Left ventricle myocardium inferior (tissue), 1 donor: ENCODE measurements around the gene FCN2. TPM values are rescaled to one million over a fixed set of nuclear protein-coding genes. Genes with fewer than 3 reads are reported as not detected.

ENCODE experiments used
- DNase-seq: peaks from one replicate; pipeline ENCODE4 v3.0.0-alpha.2; 2020
- H3K27ac ChIP-seq: fragments of 200-600 bp; replicated peaks from 2 replicates; pipeline ENCODE4 v1.8.0; 2021
- H3K27me3 ChIP-seq: fragments of 200-600 bp; 2 replicates; pipeline ENCODE4 v1.8.0; 2021; ENCODE audit warnings: low read depth
- H3K36me3 ChIP-seq: fragments of 200-600 bp; 2 replicates; pipeline ENCODE4 v1.8.0; 2021
- H3K4me1 ChIP-seq: fragments of 200-600 bp; 2 replicates; pipeline ENCODE4 v1.8.0; 2021
- H3K4me3 ChIP-seq: fragments of 200-600 bp; 2 replicates; pipeline ENCODE4 v1.8.0; 2021; ENCODE audit warnings: mild to moderate bottlenecking, moderate library complexity
- H3K9me3 ChIP-seq: fragments of 200-600 bp; replicated peaks from 2 replicates; pipeline ENCODE4 v1.8.0; 2021
- CTCF ChIP-seq: fragments of 200-600 bp; IDR thresholded peaks from 2 replicates; pipeline ENCODE4 v1.8.0; 2021; ENCODE audit warnings: antibody characterized with exemption, mild to moderate bottlenecking, borderline replicate concordance
- intact Hi-C: fragments of 100-400 bp; cut with micrococcal nuclease; formaldehyde crosslinking; loops from one replicate; pipeline ENCODE4 v1.11.0; 2022
- total RNA-seq: library from RNA; stranded (reverse); fragmentation: NEBNext Ultra II Directional; extraction: Animal tissue kit (Norgen Biotek cat#: 25700); gene quantifications from one replicate; pipeline ENCODE4 v1.2.1, GENCODE V29; 2021
- donor health status: DM: no; HTN: yes; CAD: no; lungs with severe emphysema.

FCN2 gene
- total RNA-seq, 1 donor from 2014 or later = not detected

DNA sequence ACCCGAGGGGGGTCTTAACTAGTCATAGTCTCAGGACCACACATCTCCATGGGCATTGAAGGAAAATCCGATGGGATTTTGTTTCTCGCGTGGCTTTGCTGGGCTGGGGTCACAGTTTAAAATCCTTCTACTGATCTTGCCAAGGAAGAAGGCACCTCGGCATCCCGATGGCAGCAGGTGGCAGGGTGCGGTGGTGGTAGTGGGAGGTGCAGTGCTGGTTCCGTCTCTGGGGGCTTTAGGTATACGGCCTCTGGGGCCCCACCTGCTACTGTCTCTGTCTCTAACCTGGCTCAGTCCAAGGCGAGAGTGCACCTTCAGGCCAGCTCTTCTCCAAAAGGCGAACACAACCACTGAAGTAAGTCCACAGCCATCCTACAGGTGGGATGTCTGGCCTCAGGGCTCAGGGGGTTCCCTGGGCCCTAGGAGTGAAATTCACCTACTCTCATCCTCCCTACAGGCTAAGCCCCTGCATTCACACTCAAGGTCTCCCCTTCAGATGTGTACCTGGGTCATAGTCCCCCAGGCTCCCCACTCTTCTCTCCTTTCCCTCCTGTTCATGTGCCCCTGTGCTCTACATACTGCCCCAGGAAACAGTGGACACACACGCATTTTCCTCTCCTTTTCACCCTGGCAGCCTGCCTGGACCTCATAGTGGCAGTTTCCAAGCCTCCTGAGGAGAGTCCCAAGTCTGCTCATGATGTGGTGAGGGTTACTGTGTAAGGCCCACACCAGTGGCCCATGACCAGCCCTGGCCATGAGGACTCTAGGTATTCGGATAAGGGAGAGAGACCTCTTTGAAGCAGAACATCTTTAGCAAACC lies 736 bp upstream of the FCN2 start:
- Histone ChIP-seq H3K27ac (no peak overlapping the region), H3K9me3 (no peaks in the 10 kb centered on the region), H3K27me3 (peaks cover 11% of the 10 kb centered on the region), H3K4me1 (peaks cover 6% of the 10 kb centered on the region), H3K36me3 (no peaks in the 10 kb centered on the region), H3K4me3 (no peak overlapping the region)
- intact Hi-C loops = no loop called here
- no peak for TF ChIP-seq CTCF
- no peak for DNase-seq

DNA sequence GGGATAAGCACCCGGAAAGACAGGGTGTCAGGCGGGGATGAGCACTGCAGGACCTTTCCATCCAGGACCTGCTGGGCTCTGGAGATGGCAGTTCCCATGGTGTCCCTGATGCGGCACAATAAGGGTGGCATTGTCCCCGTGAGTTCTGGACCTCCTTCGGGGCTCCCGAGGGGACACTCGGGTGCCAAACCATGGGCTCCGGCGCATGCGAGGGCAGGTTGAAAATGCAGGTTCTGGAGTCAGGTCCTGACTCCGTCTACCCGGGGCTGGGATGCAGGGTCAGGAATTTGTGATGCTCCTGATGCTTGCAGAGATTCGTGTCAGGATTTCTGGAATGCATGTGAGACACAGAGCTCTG lies 682 bp downstream of the FCN2 start:
- no peaks in the 10 kb centered on the region for H3K36me3 ChIP-seq
- peaks cover 11% of the 10 kb centered on the region for H3K27me3 ChIP-seq
- intact Hi-C loops = no loop called here
- peaks cover 6% of the 10 kb centered on the region for H3K4me1 ChIP-seq
- no peak for DNase-seq
- H3K27ac ChIP-seq = no peak overlapping the region
- no peaks in the 10 kb centered on the region for H3K9me3 ChIP-seq
- TF ChIP-seq CTCF = no peak
- no peak overlapping the region for H3K4me3 ChIP-seq

GRCh38 chr9:134882204-134882785 lies 1.7 kb downstream of the FCN2 start:
- intact Hi-C loops = no loop called here
- H3K27me3 ChIP-seq = peaks cover 11% of the 10 kb centered on the region
- no peaks in the 10 kb centered on the region for H3K36me3 ChIP-seq
- no peak for TF ChIP-seq CTCF
- no peak overlapping the region for H3K27ac ChIP-seq
- H3K9me3 ChIP-seq = no peaks in the 10 kb centered on the region
- no peak overlapping the region for H3K4me3 ChIP-seq
- H3K4me1 ChIP-seq = peaks cover 6% of the 10 kb centered on the region
- no peak for DNase-seq

GRCh38 chr9:134883040-134883782 lies 2.6 kb downstream of the FCN2 start:
- H3K4me1 ChIP-seq = peaks cover 6% of the 10 kb centered on the region
- H3K27ac ChIP-seq = no peak overlapping the region
- peaks cover 14% of the 10 kb centered on the region for H3K27me3 ChIP-seq
- no peaks in the 10 kb centered on the region for H3K9me3 ChIP-seq
- no peak for DNase-seq
- TF ChIP-seq CTCF = no peak
- no peaks in the 10 kb centered on the region for H3K36me3 ChIP-seq
- intact Hi-C loops = no loop called here
- H3K4me3 ChIP-seq = no peak overlapping the region

DNA sequence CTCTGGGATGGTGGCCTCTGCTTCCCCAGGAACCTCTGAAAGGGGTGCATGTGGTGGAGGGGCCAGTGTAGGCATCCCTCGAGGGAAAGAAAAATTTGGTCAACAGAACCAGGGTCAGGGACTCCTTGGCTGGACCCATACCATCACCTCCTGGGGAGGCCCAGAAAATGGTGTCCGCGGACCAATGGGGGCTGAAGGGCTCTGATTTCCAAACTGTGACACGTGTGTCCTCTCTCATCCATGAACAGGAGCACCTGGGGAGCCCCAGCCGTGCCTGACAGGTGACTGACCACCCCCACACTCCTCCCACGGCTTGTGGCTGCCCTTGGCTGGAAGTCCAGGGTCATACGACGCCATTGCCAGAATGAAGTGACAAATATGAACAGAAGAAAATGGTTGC lies 3.9 kb downstream of the FCN2 start:
- no peak overlapping the region for H3K27ac ChIP-seq
- intact Hi-C loops = no loop called here
- H3K4me3 ChIP-seq = no peak overlapping the region
- DNase-seq = no peak
- H3K4me1 ChIP-seq = peaks cover 6% of the 10 kb centered on the region
- H3K9me3 ChIP-seq = no peaks in the 10 kb centered on the region
- peaks cover 18% of the 10 kb centered on the region for H3K27me3 ChIP-seq
- TF ChIP-seq CTCF = no peak
- H3K36me3 ChIP-seq = no peaks in the 10 kb centered on the region
